K562 (cell line): Measurements from ENCODE around the gene RARRES2. TPM values are rescaled to one million over a fixed set of nuclear protein-coding genes. Genes with fewer than 3 reads are reported as not detected.

Experiments
- KLF6 ChIP-seq: fragments of 250-450 bp; sonication (Bioruptor Pico); IDR thresholded peaks from 2 replicates; pipeline ENCODE4 v1.4.0; 2020; ENCODE audit warnings: mild to moderate bottlenecking, moderate library complexity, borderline replicate concordance
- MLLT1 ChIP-seq, 2 experiments: fragments of 450-650 bp; IDR thresholded peaks; 2 replicates each; pipeline ENCODE4 v1.6.1; 2016
- MTA2 ChIP-seq: fragments of 450-650 bp; IDR thresholded peaks from 2 replicates; pipeline ENCODE4 v1.6.1; 2016; ENCODE audit warnings: low read depth
- NKRF ChIP-seq: fragments of 450-650 bp; IDR thresholded peaks from 2 replicates; pipeline ENCODE4 v1.6.1; 2016; ENCODE audit warnings: borderline replicate concordance
- TCFL5 ChIP-seq: fragments of 250-450 bp; sonication (Bioruptor Pico); conservative IDR thresholded peaks from 2 replicates; pipeline ENCODE4 v1.6.1; 2021; ENCODE audit warnings: mild to moderate bottlenecking, moderate library complexity, matching md5 sums
- ZBTB17 ChIP-seq: fragments of 450-650 bp; formaldehyde crosslinking; IDR thresholded peaks from 2 replicates; pipeline ENCODE4 v1.4.0; 2020; ENCODE audit warnings: mild to moderate bottlenecking
- ZNF133 ChIP-seq: fragments of 250-450 bp; sonication (Bioruptor Pico); IDR thresholded peaks from 2 replicates; pipeline ENCODE4 v1.4.0; 2020; ENCODE audit warnings: mild to moderate bottlenecking
- ZNF318 ChIP-seq, 2 experiments: fragments of 450-650 bp; IDR thresholded peaks; 2 replicates each; pipeline ENCODE4 v1.6.1; 2016; ENCODE audit warnings: mild to moderate bottlenecking in 2 of 2, borderline replicate concordance in 1 of 2, low read depth in 1 of 2, moderate library complexity in 1 of 2
- ZNF583 ChIP-seq: fragments of 250-450 bp; sonication (Bioruptor Pico); IDR thresholded peaks from 2 replicates; pipeline ENCODE4 v1.4.0; 2020
- ZNF592 ChIP-seq: fragments of 450-650 bp; IDR thresholded peaks from 2 replicates; pipeline ENCODE4 v1.6.1; 2017; ENCODE audit warnings: antibody characterized with exemption, mild to moderate bottlenecking
- polyA plus RNA-seq, 8 experiments: library from polyadenylated mRNA; depleted of rRNA in 4 of 8; stranded (reverse) in 5 of 8; unstranded in 3 of 8; fragments of >200 nt; fragmentation: Nextera tagmentation in 2 of 8; fragmentation: Illumina TruSeq in 1 of 8; extraction: Ambion mirVana in 2 of 8; extraction: Trizol in 1 of 8; gene quantifications; 2 replicates each; pipeline versions ENCODE4 v1.2.1 to v1.2.3, GENCODE V29; 2011 to 2014; ENCODE audit warnings: inconsistent platforms in 1 of 8, missing spikeins in 1 of 8
- total RNA-seq, 7 experiments: library from RNA; depleted of rRNA in 6 of 7; stranded (reverse); fragments of >200 nt in 6 of 7; fragmentation: Illumina TruSeq in 2 of 7; extraction: Trizol in 2 of 7; gene quantifications; 2 replicates each; pipeline versions ENCODE4 v1.2.1 to v1.2.3, GENCODE V29; 2011 to 2021; ENCODE audit warnings: low replicate concordance in 1 of 7

The RARRES2 gene
- total and polyA plus RNA-seq, 9 of the 15 experiments (the other 6 are each of a cell fraction or from before 2014, with no cell fraction given), result 0.11 to 1.7 (median 0.23) TPM; not detected in 6

- TF ChIP-seq ZNF592, result peak; percentile 97
- peak; percentile 97 for TF ChIP-seq KLF6 (CRISPR knock-in tag)
- TF ChIP-seq TCFL5, result peak; percentile 80
- peak in 1 of 2 experiments; percentile 86; a peak in 2 of 4 replicates for TF ChIP-seq ZNF318 (IDR thresholded peaks at IDR 0.05; ENCODE audit: borderline replicate concordance in 1 of 2, low read depth in 1 of 2)
- TF ChIP-seq ZBTB17 (CRISPR knock-in tag), result peak; percentile 85
- 0 out of 2 replicates have a peak, but pooled peaks have one; percentile 60 for TF ChIP-seq ZNF133 (CRISPR knock-in tag)
- 0 out of 2 replicates have a peak, but pooled peaks have one; percentile 15 for TF ChIP-seq MTA2
- TF ChIP-seq NKRF, result peak; percentile 42; the same call in 1 of the 2 replicates
- TF ChIP-seq ZNF583 (CRISPR knock-in tag), result peak; percentile 96
- TF ChIP-seq MLLT1 (IDR thresholded peaks at IDR 0.05), result peak; percentile 70 to 91; a peak in 3 of 4 replicates
These were observed 28.6 kb downstream of the RARRES2 start (continued) for GRCh38 chr7:150312649-150313366.
